Gastrocnemius medialis (tissue), 4 donors: ENCODE results near the gene KRT78.

ENCODE experiments used
- CTCF ChIP-seq, 5 experiments: fragments of 450-650 bp in 3 of 5; fragments of 200-600 bp in 2 of 5; sonication (generic) in 2 of 5; IDR thresholded peaks in 4 of 5; conservative IDR thresholded peaks in 1 of 5; 1 replicate in 4 of 5; 2 replicates in 1 of 5; pipeline ENCODE4 v1.5.1; 2016 to 2019; ENCODE audit warnings: antibody characterized with exemption in 5 of 5, mild to moderate bottlenecking in 3 of 5, moderate library complexity in 3 of 5
- POLR2A ChIP-seq, 2 donors: fragments of 450-650 bp; IDR thresholded peaks; one replicate each; pipeline ENCODE4 v1.6.1; 2017; ENCODE audit warnings: antibody characterized with exemption in 2 of 2, mild to moderate bottlenecking in 2 of 2, moderate library complexity in 2 of 2

GRCh38 chr12:52873832-52874572 lies 25.2 kb upstream of the KRT78 start:
- TF ChIP-seq CTCF (IDR thresholded peaks at IDR 0.05 in 4 of 5, conservative IDR thresholded peaks at IDR 0.05 in 1 of 5) (no peak), POLR2A (IDR thresholded peaks at IDR 0.05) (no peak)
